Prostate gland (tissue), 2 donors: Measurements from ENCODE around the gene SMIM1.

ENCODE experiments used
- CTCF ChIP-seq, 4 experiments: fragments of 200-600 bp in 2 of 4; fragments of 450-650 bp in 2 of 4; sonication (generic) in 2 of 4; IDR thresholded peaks; 1 replicate in 3 of 4; 2 replicates in 1 of 4; pipeline ENCODE4 v1.5.1; 2016 to 2019; ENCODE audit warnings: antibody characterized with exemption in 4 of 4, mild to moderate bottlenecking in 2 of 4, moderate library complexity in 2 of 4
- POLR2A ChIP-seq: fragments of 450-650 bp; IDR thresholded peaks from one replicate; pipeline ENCODE4 v1.6.1; 2016; ENCODE audit warnings: antibody characterized with exemption, mild to moderate bottlenecking
- POLR2AphosphoS5 ChIP-seq: sonication (generic); formaldehyde crosslinking; IDR thresholded peaks from one replicate; pipeline ENCODE4 v1.6.1; 2017; ENCODE audit warnings: antibody characterized with exemption

- TF ChIP-seq CTCF (IDR thresholded peaks at IDR 0.05) (no peak), POLR2AphosphoS5 (peak; percentile 33), POLR2A (no peak)
Observed at GRCh38 chr1:3783651-3784474, 11.3 kb downstream of the SMIM1 start.
